Choroid plexus epithelial cell (primary cell): ENCODE data around the gene PAQR5.

Experiments
- DNase-seq: peaks from one replicate; pipeline ENCODE4 v3.0.0-alpha.2; 2010; ENCODE audit warnings: low read depth
- H3K4me3 ChIP-seq: 2 replicates; pipeline ENCODE4 v1.5.1; 2011; ENCODE audit warnings: low read depth, mild to moderate bottlenecking, control low read depth, low read length, moderate library complexity
- CTCF ChIP-seq: conservative IDR thresholded peaks from 2 replicates; pipeline ENCODE4 v1.5.1; 2011; ENCODE audit warnings: low read depth, mild to moderate bottlenecking, control low read depth, inconsistent platforms, low read length, moderate library complexity

The PAQR5 gene

GRCh38 chr15:69340243-69340900 is 41.7 kb downstream of the PAQR5 start:
- TF ChIP-seq CTCF: no peak
- DNase-seq: no peak
- H3K4me3 ChIP-seq: no peak overlapping the region

- TF ChIP-seq CTCF: no peak
- H3K4me3 ChIP-seq: no peak overlapping the region
- no peak for DNase-seq
Measured at GRCh38 chr15:69341356-69341755, 42.6 kb downstream of the PAQR5 start.

- DNase-seq: no peak
- TF ChIP-seq CTCF: no peak
- H3K4me3 ChIP-seq: no peak overlapping the region
Measured at GRCh38 chr15:69342460-69343076, 43.9 kb downstream of the PAQR5 start.

GRCh38 chr15:69343133-69343532 is 44.4 kb downstream of the PAQR5 start:
- DNase-seq: no peak
- TF ChIP-seq CTCF: no peak

GRCh38 chr15:69344238-69344637 is 45.5 kb downstream of the PAQR5 start:
- H3K4me3 ChIP-seq: no peak overlapping the region
- DNase-seq: no peak
- TF ChIP-seq CTCF: no peak

More at GRCh38 chr15:69343133-69343532, 44.4 kb downstream of the PAQR5 start:
- H3K4me3 ChIP-seq: no peak overlapping the region

GRCh38 chr15:69346112-69346511 is 47.4 kb downstream of the PAQR5 start:
- H3K4me3 ChIP-seq: no peak overlapping the region
- no peak for TF ChIP-seq CTCF
- peak; percentile 53 for DNase-seq

GRCh38 chr15:69351333-69351732 is 52.6 kb downstream of the PAQR5 start:
- no peak for DNase-seq
- H3K4me3 ChIP-seq: no peak overlapping the region
- TF ChIP-seq CTCF: no peak
